NCI-H2171 (cell line): ENCODE measurements around the gene CMSS1.
"Not testable (repeated sequence)": the region's sequence is repeated elsewhere in the genome, so short reads cannot be mapped to it uniquely, and the experiment has no call there.

ENCODE experiments used
- DNase-seq: peaks from one replicate; lab custom pipeline; 2025; lab: John Stamatoyannopoulos, UW

CMSS1 gene

GRCh38 chr3:100083209-100083608, 265.5 kb downstream of the CMSS1 start:
- no peak for DNase-seq

- DNase-seq = no peak
Measured at GRCh38 chr3:100084100-100084806, 266.6 kb downstream of the CMSS1 start.

- DNase-seq = no peak
Measured at GRCh38 chr3:100086401-100086800, 268.7 kb downstream of the CMSS1 start.

- no peak for DNase-seq
Measured at GRCh38 chr3:100087198-100087597, 269.5 kb downstream of the CMSS1 start.

- DNase-seq = no peak
Measured at GRCh38 chr3:100088735-100089368, 271.2 kb downstream of the CMSS1 start.

- no peak for DNase-seq
Measured at GRCh38 chr3:100089812-100090668, 272.4 kb downstream of the CMSS1 start.

- no peak for DNase-seq
Measured at GRCh38 chr3:100090669-100091005, 273.0 kb downstream of the CMSS1 start.

- DNase-seq = no peak
Measured at GRCh38 chr3:100093831-100094230, 276.2 kb downstream of the CMSS1 start.

GRCh38 chr3:100096286-100096685, 278.6 kb downstream of the CMSS1 start:
- not testable (repeated sequence) for DNase-seq

- no peak for DNase-seq
Measured at GRCh38 chr3:100096866-100097265, 279.2 kb downstream of the CMSS1 start.

GRCh38 chr3:100097919-100098783, 280.5 kb downstream of the CMSS1 start:
- DNase-seq = no peak

- DNase-seq = no peak
Measured at GRCh38 chr3:100098784-100099070, 281.1 kb downstream of the CMSS1 start.

- no peak for DNase-seq
Measured at GRCh38 chr3:100099621-100100020, 282.0 kb downstream of the CMSS1 start.

- no peak for DNase-seq
Measured at GRCh38 chr3:100100425-100100824, 282.8 kb downstream of the CMSS1 start.

GRCh38 chr3:100102757-100103156, 285.1 kb downstream of the CMSS1 start:
- no peak for DNase-seq

GRCh38 chr3:100103558-100104441, 286.1 kb downstream of the CMSS1 start:
- DNase-seq = no peak

GRCh38 chr3:100104442-100104798, 286.8 kb downstream of the CMSS1 start:
- DNase-seq = no peak

- DNase-seq = no peak
Measured at GRCh38 chr3:100104817-100105413, 287.3 kb downstream of the CMSS1 start.

- DNase-seq = no peak
Measured at GRCh38 chr3:100105501-100105900, 287.8 kb downstream of the CMSS1 start.

- peak; percentile 78 for DNase-seq
Measured at GRCh38 chr3:100106094-100106493, 288.4 kb downstream of the CMSS1 start.
